ENCODE results near the gene TNS1.
"Not testable (repeated sequence)": the region's sequence is repeated elsewhere in the genome, so short reads cannot be mapped to it uniquely, and the experiment has no call there.

TNS1 gene

GRCh38 chr2:218035463-218036100 is 32.8 kb upstream of the TNS1 start:
- H3K27me3 ChIP-seq (ENCODE audit: low read depth, low read length): no peaks in the 10 kb centered on the region
- no peak overlapping the region for H3K4me3 ChIP-seq (ENCODE audit: low read depth in 1 of 2, low read length in 2 of 2)

GRCh38 chr2:218034497-218035213 is 31.9 kb upstream of the TNS1 start:
- H3K36me3 ChIP-seq (ENCODE audit: control insufficient read depth in 1 of 2, insufficient read depth in 2 of 2, low read length in 2 of 2); H3K9me3 ChIP-seq (ENCODE audit: control insufficient read depth in 1 of 2, low read length in 2 of 2); H3K27me3 ChIP-seq (ENCODE audit: low read depth, low read length); H3K27ac ChIP-seq (ENCODE audit: low read length); H3K4me1 ChIP-seq (ENCODE audit: control insufficient read depth in 1 of 2, insufficient read depth in 2 of 2, low read length in 2 of 2): not testable (repeated sequence)
- H3K4me3 ChIP-seq (ENCODE audit: low read depth in 1 of 2, low read length in 2 of 2): peak overlapping the region in 1 of 2 donors; percentile 41

More at GRCh38 chr2:218035463-218036100, 32.8 kb upstream of the TNS1 start:
- Histone ChIP-seq H3K4me1 (ENCODE audit: control insufficient read depth in 1 of 2, insufficient read depth in 2 of 2, low read length in 2 of 2) (no peaks in the 10 kb centered on the region), H3K9me3 (ENCODE audit: control insufficient read depth in 1 of 2, low read length in 2 of 2) (no peaks in the 10 kb centered on the region), H3K36me3 (ENCODE audit: control insufficient read depth in 1 of 2, insufficient read depth in 2 of 2, low read length in 2 of 2) (no peaks in the 10 kb centered on the region), H3K27ac (ENCODE audit: low read length) (no peak overlapping the region)

- Histone ChIP-seq H3K27me3 (ENCODE audit: low read depth, low read length) (no peaks in the 10 kb centered on the region), H3K4me3 (ENCODE audit: low read depth in 1 of 2, low read length in 2 of 2) (no peak overlapping the region), H3K4me1 (ENCODE audit: control insufficient read depth in 1 of 2, insufficient read depth in 2 of 2, low read length in 2 of 2) (peaks cover 0 to 3% of the 10 kb centered on the region in 2 donors), H3K27ac (ENCODE audit: low read length) (no peak overlapping the region), H3K9me3 (ENCODE audit: control insufficient read depth in 1 of 2, low read length in 2 of 2) (no peaks in the 10 kb centered on the region), H3K36me3 (ENCODE audit: control insufficient read depth in 1 of 2, insufficient read depth in 2 of 2, low read length in 2 of 2) (no peaks in the 10 kb centered on the region)
Observed at GRCh38 chr2:218033590-218034496, 31.0 kb upstream of the TNS1 start.

- H3K27me3 ChIP-seq (ENCODE audit: low read depth, low read length): no peaks in the 10 kb centered on the region
- no peak overlapping the region for H3K27ac ChIP-seq (ENCODE audit: low read length)
- no peaks in the 10 kb centered on the region for H3K9me3 ChIP-seq (ENCODE audit: control insufficient read depth in 1 of 2, low read length in 2 of 2)
- peaks cover 0 to 3% of the 10 kb centered on the region in 2 donors for H3K4me1 ChIP-seq (ENCODE audit: control insufficient read depth in 1 of 2, insufficient read depth in 2 of 2, low read length in 2 of 2)
- no peaks in the 10 kb centered on the region for H3K36me3 ChIP-seq (ENCODE audit: control insufficient read depth in 1 of 2, insufficient read depth in 2 of 2, low read length in 2 of 2)
- H3K4me3 ChIP-seq (ENCODE audit: low read depth in 1 of 2, low read length in 2 of 2): no peak overlapping the region
Observed at GRCh38 chr2:218033208-218033589, 30.4 kb upstream of the TNS1 start.

- no peak overlapping the region for H3K27ac ChIP-seq (ENCODE audit: low read length)
- H3K4me1 ChIP-seq (ENCODE audit: control insufficient read depth in 1 of 2, insufficient read depth in 2 of 2, low read length in 2 of 2): peaks cover 0 to 3% of the 10 kb centered on the region in 2 donors
- no peak overlapping the region for H3K4me3 ChIP-seq (ENCODE audit: low read depth in 1 of 2, low read length in 2 of 2)
Observed at GRCh38 chr2:218032336-218033171, 29.8 kb upstream of the TNS1 start.

GRCh38 chr2:218031771-218032257 is 29.0 kb upstream of the TNS1 start:
- Histone ChIP-seq H3K27ac (ENCODE audit: low read length) (no peak overlapping the region), H3K9me3 (ENCODE audit: control insufficient read depth in 1 of 2, low read length in 2 of 2) (no peaks in the 10 kb centered on the region), H3K4me3 (ENCODE audit: low read depth in 1 of 2, low read length in 2 of 2) (no peak overlapping the region), H3K4me1 (ENCODE audit: control insufficient read depth in 1 of 2, insufficient read depth in 2 of 2, low read length in 2 of 2) (peaks cover 0 to 3% of the 10 kb centered on the region in 2 donors), H3K27me3 (ENCODE audit: low read depth, low read length) (no peaks in the 10 kb centered on the region), H3K36me3 (ENCODE audit: control insufficient read depth in 1 of 2, insufficient read depth in 2 of 2, low read length in 2 of 2) (no peaks in the 10 kb centered on the region)

More at GRCh38 chr2:218032336-218033171, 29.8 kb upstream of the TNS1 start:
- H3K9me3 ChIP-seq (ENCODE audit: control insufficient read depth in 1 of 2, low read length in 2 of 2): no peaks in the 10 kb centered on the region
- H3K36me3 ChIP-seq (ENCODE audit: control insufficient read depth in 1 of 2, insufficient read depth in 2 of 2, low read length in 2 of 2): no peaks in the 10 kb centered on the region
- H3K27me3 ChIP-seq (ENCODE audit: low read depth, low read length): no peaks in the 10 kb centered on the region

GRCh38 chr2:218031261-218031660 is 28.5 kb upstream of the TNS1 start:
- Histone ChIP-seq H3K9me3 (ENCODE audit: control insufficient read depth in 1 of 2, low read length in 2 of 2) (no peaks in the 10 kb centered on the region), H3K27ac (ENCODE audit: low read length) (no peak overlapping the region), H3K27me3 (ENCODE audit: low read depth, low read length) (no peaks in the 10 kb centered on the region), H3K4me3 (ENCODE audit: low read depth in 1 of 2, low read length in 2 of 2) (no peak overlapping the region), H3K4me1 (ENCODE audit: control insufficient read depth in 1 of 2, insufficient read depth in 2 of 2, low read length in 2 of 2) (peaks cover 0 to 3% of the 10 kb centered on the region in 2 donors), H3K36me3 (ENCODE audit: control insufficient read depth in 1 of 2, insufficient read depth in 2 of 2, low read length in 2 of 2) (no peaks in the 10 kb centered on the region)

- Histone ChIP-seq H3K27ac (ENCODE audit: low read length) (no peak overlapping the region), H3K9me3 (ENCODE audit: control insufficient read depth in 1 of 2, low read length in 2 of 2) (no peaks in the 10 kb centered on the region), H3K4me3 (ENCODE audit: low read depth in 1 of 2, low read length in 2 of 2) (no peak overlapping the region), H3K36me3 (ENCODE audit: control insufficient read depth in 1 of 2, insufficient read depth in 2 of 2, low read length in 2 of 2) (no peaks in the 10 kb centered on the region), H3K27me3 (ENCODE audit: low read depth, low read length) (no peaks in the 10 kb centered on the region), H3K4me1 (ENCODE audit: control insufficient read depth in 1 of 2, insufficient read depth in 2 of 2, low read length in 2 of 2) (peaks cover 0 to 3% of the 10 kb centered on the region in 2 donors)
Observed at GRCh38 chr2:218030409-218031195, 27.8 kb upstream of the TNS1 start.

- no peaks in the 10 kb centered on the region for H3K27me3 ChIP-seq (ENCODE audit: low read depth, low read length)
- no peaks in the 10 kb centered on the region for H3K9me3 ChIP-seq (ENCODE audit: control insufficient read depth in 1 of 2, low read length in 2 of 2)
- H3K27ac ChIP-seq (ENCODE audit: low read length): no peak overlapping the region
- peaks cover 0 to 3% of the 10 kb centered on the region in 2 donors for H3K4me1 ChIP-seq (ENCODE audit: control insufficient read depth in 1 of 2, insufficient read depth in 2 of 2, low read length in 2 of 2)
- no peak overlapping the region for H3K4me3 ChIP-seq (ENCODE audit: low read depth in 1 of 2, low read length in 2 of 2)
- no peaks in the 10 kb centered on the region for H3K36me3 ChIP-seq (ENCODE audit: control insufficient read depth in 1 of 2, insufficient read depth in 2 of 2, low read length in 2 of 2)
Observed at GRCh38 chr2:218029366-218030360, 26.9 kb upstream of the TNS1 start.

All from muscle layer of duodenum (tissue), 2 donors.